Measurements from ENCODE around the gene C1R.

The C1R gene

GRCh38 chr12:7129872-7130691 is 37.8 kb upstream of the C1R start, which contains the start of gene CLSTN3 (continued):
- TF ChIP-seq ZNF19 (tag by site-specific recombination; IDR thresholded peaks at IDR 0.05; ENCODE audit: low read depth) (no peak), GLI2 (tag by site-specific recombination; IDR thresholded peaks at IDR 0.05; ENCODE audit: borderline replicate concordance, low read depth) (no peak), ZNF24 (tag by site-specific recombination; IDR thresholded peaks at IDR 0.05) (no peak), ZNF449 (tag by site-specific recombination; IDR thresholded peaks at IDR 0.05) (no peak), ZBTB44 (tag by site-specific recombination; IDR thresholded peaks at IDR 0.05) (no peak), ZNF639 (tag by site-specific recombination; IDR thresholded peaks at IDR 0.05) (no peak), EGR2 (tag by site-specific recombination; IDR thresholded peaks at IDR 0.05; ENCODE audit: low read depth) (peak; percentile 83), SCRT2 (tag by site-specific recombination; IDR thresholded peaks at IDR 0.05) (peak; percentile 78), ZNF549 (tag by site-specific recombination; IDR thresholded peaks at IDR 0.05) (no peak), ZNF211 (tag by site-specific recombination; IDR thresholded peaks at IDR 0.05; ENCODE audit: low read depth) (no peak), ZNF521 (tag by site-specific recombination; IDR thresholded peaks at IDR 0.05) (no peak), ZBTB26 (tag by site-specific recombination; optimal IDR thresholded peaks at IDR 0.05) (peak; percentile 20), ZBTB49 (tag by site-specific recombination; IDR thresholded peaks at IDR 0.05; ENCODE audit: low read depth) (no peak), ZNF239 (tag by site-specific recombination; IDR thresholded peaks at IDR 0.05) (no peak), SALL2 (tag by site-specific recombination; IDR thresholded peaks at IDR 0.05; ENCODE audit: borderline replicate concordance) (no peak), ZIC2 (tag by site-specific recombination; IDR thresholded peaks at IDR 0.05) (peak; percentile 44; the same call in 1 of the 2 replicates), BCL6B (tag by site-specific recombination; IDR thresholded peaks at IDR 0.05) (no peak), ZNF777 (tag by site-specific recombination; IDR thresholded peaks at IDR 0.05; ENCODE audit: borderline replicate concordance) (peak; percentile 30; the same call in 1 of the 2 replicates), KLF9 (tag by site-specific recombination; IDR thresholded peaks at IDR 0.05; ENCODE audit: low read depth) (peak; percentile 89), ZSCAN4 (tag by site-specific recombination; IDR thresholded peaks at IDR 0.05) (no peak), ZNF18 (tag by site-specific recombination; IDR thresholded peaks at IDR 0.05) (no peak), ZNF350 (tag by site-specific recombination; IDR thresholded peaks at IDR 0.05) (no peak)
